Measurements from ENCODE around the gene TRIM56. TPM values are rescaled to one million over a fixed set of nuclear protein-coding genes. Genes with fewer than 3 reads are reported as not detected.
"Not testable (repeated sequence)": the region's sequence is repeated elsewhere in the genome, so short reads cannot be mapped to it uniquely, and the experiment has no call there.

Gene TRIM56
- total and polyA plus RNA-seq, 9 donors: 18.2 to 77.4 (median 44.5) TPM

DNA sequence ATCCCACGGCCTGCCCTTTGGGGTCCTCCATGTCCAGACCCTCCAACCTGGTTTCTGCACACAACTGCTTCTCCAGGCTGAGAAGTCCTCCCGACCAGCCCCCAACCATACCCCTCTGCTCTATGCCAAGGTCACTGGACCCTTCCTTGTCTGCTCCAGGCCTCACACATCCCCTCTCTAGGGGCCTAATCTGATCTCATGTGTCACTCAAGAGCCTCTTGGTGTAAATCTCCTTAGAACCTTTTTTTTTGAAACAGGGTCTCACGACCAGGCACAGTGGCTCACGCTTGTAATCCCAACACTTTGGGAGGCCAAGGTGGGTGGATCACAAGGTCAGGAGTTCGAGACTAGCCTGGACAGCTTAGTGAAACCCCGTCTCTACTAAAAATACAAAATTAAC lies 24.1 kb downstream of the TRIM56 start:
- Histone ChIP-seq H3K4me1 (ENCODE audit: insufficient read depth) (peaks cover 8% of the 10 kb centered on the region), H3K9me3 (no peaks in the 10 kb centered on the region), H3K27ac (no peak overlapping the region), H3K4me3 (no peak overlapping the region), H3K36me3 (no peaks in the 10 kb centered on the region), H3K27me3 (no peaks in the 10 kb centered on the region)
- intact Hi-C loops (cut with DNase I): no loop called here
- TF ChIP-seq, protein P1, sequence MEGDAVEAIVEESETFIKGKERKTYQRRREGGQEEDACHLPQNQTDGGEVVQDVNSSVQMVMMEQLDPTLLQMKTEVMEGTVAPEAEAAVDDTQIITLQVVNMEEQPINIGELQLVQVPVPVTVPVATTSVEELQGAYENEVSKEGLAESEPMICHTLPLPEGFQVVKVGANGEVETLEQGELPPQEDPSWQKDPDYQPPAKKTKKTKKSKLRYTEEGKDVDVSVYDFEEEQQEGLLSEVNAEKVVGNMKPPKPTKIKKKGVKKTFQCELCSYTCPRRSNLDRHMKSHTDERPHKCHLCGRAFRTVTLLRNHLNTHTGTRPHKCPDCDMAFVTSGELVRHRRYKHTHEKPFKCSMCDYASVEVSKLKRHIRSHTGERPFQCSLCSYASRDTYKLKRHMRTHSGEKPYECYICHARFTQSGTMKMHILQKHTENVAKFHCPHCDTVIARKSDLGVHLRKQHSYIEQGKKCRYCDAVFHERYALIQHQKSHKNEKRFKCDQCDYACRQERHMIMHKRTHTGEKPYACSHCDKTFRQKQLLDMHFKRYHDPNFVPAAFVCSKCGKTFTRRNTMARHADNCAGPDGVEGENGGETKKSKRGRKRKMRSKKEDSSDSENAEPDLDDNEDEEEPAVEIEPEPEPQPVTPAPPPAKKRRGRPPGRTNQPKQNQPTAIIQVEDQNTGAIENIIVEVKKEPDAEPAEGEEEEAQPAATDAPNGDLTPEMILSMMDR (IDR thresholded peaks at IDR 0.05): no peak
- TF ChIP-seq POLR2A (IDR thresholded peaks at IDR 0.05): no peak
- TF ChIP-seq EP300 (IDR thresholded peaks at IDR 0.05): no peak
- no peak for DNase-seq
- 80 to 89% (median 88%) methylated on average over 6 of the region's 6 CpGs for WGBS, 3 donors

DNA sequence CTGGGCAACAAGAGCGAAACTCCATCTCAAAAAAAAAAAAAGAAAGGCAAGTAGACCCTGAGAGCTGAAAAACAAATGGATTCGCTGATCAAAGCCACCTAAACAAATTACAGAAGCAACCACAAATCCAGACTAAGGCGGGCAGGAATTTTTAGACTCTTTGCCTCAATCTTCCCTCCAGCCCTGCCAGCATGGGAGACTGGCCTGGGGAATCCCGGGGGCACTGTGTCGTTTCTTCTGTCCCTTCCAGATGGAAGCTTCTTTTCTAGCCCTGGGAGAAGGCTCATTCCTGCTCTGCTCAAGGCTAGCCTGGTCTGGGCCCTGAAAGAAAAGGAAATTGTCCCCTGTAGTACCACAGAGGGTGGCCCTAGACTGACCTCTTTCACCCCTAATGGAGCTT lies 26.0 kb downstream of the TRIM56 start:
- no peak for DNase-seq
- Histone ChIP-seq H3K4me3 (no peak overlapping the region), H3K4me1 (ENCODE audit: insufficient read depth) (peaks cover 8% of the 10 kb centered on the region), H3K9me3 (no peaks in the 10 kb centered on the region), H3K36me3 (no peaks in the 10 kb centered on the region), H3K27ac (peak overlapping the region; percentile 75 to 85), H3K27me3 (no peaks in the 10 kb centered on the region)
- TF ChIP-seq EP300 (IDR thresholded peaks at IDR 0.05) (no peak), POLR2A (IDR thresholded peaks at IDR 0.05) (no peak)
- TF ChIP-seq, protein P1 (IDR thresholded peaks at IDR 0.05): no peak
- 84 to 87% (median 85%) methylated on average over 5 of the region's 5 CpGs for WGBS, 3 donors
- intact Hi-C loops (cut with DNase I): no loop called here

DNA sequence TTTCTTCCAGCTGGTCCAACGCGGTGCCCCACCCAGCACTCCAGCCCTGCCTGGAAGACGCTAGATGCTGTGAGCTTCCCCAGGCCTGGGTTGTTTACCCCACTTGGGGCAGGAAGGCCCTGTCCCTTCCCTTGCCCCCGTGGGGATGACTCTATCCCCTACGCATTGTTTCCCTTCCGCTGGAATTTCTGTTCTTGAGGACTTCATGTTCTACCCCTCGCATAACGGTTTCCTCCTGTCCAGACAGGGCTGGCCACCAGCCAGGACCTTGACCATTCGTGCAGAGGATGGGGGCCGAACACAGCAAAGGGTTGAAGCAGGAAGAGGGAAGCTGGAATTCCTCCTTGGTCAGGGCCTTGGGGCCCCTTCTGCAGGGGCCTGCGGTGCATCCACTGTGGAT lies 27.0 kb downstream of the TRIM56 start:
- 2 to 7% (median 4%) methylated on average over 11 of the region's 11 CpGs for WGBS, 3 donors
- intact Hi-C loops (cut with DNase I): no loop called here
- Histone ChIP-seq H3K9me3 (no peaks in the 10 kb centered on the region), H3K4me1 (ENCODE audit: insufficient read depth) (peaks cover 10% of the 10 kb centered on the region), H3K36me3 (no peaks in the 10 kb centered on the region), H3K27ac (peak overlapping the region; percentile 75 to 85), H3K27me3 (no peaks in the 10 kb centered on the region), H3K4me3 (no peak overlapping the region)
- peak; percentile 88 to 98 (median 95) for DNase-seq
- TF ChIP-seq POLR2A (IDR thresholded peaks at IDR 0.05): no peak
- TF ChIP-seq, protein P1 (IDR thresholded peaks at IDR 0.05): no peak
- TF ChIP-seq EP300 (IDR thresholded peaks at IDR 0.05): peak; percentile 89

- 94 to 98% (median 97%) methylated on average over 7 of the region's 7 CpGs for WGBS, 3 donors
- H3K4me3 ChIP-seq; H3K27me3 ChIP-seq; H3K36me3 ChIP-seq; intact Hi-C loops (cut with DNase I); H3K9me3 ChIP-seq; DNase-seq: not testable (repeated sequence)
- Histone ChIP-seq H3K27ac (peak overlapping the region; percentile 75 to 85), H3K4me1 (ENCODE audit: insufficient read depth) (peaks cover 14% of the 10 kb centered on the region)
Measured at GRCh38 chr7:101113140-101113539, 27.9 kb downstream of the TRIM56 start.

DNA sequence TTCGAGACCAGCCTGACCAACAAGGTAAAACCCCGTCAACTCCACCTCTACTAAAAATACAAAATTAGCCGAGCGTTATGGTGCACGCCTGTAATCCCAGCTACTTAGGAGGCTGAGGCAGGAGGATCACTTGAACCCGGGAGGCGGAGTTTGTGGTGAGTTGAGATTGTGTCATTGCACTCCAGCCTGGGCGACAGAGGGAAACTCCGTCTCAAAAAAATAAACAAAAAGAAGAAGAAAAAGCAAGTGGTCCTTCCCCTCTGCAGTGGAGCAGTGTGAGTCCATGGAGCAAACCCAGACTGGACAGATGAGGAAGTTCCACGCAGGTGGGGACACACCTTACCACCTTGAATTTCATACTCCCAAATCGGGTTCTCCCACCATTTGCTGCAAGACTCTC lies 28.6 kb downstream of the TRIM56 start:
- Histone ChIP-seq H3K27me3 (no peaks in the 10 kb centered on the region), H3K4me3 (no peak overlapping the region), H3K27ac (peak overlapping the region in 1 of 2 donors; percentile 85), H3K36me3 (no peaks in the 10 kb centered on the region), H3K4me1 (ENCODE audit: insufficient read depth) (peaks cover 19% of the 10 kb centered on the region), H3K9me3 (no peaks in the 10 kb centered on the region)
- TF ChIP-seq, protein P1 (IDR thresholded peaks at IDR 0.05): no peak
- TF ChIP-seq EP300 (IDR thresholded peaks at IDR 0.05) (no peak), POLR2A (IDR thresholded peaks at IDR 0.05) (no peak)
- 80 to 90% (median 90%) methylated on average over 11 of the region's 11 CpGs for WGBS, 3 donors
- no peak for DNase-seq
- intact Hi-C loops (cut with DNase I): no loop called here
